Heart left ventricle (tissue), 16 donors: ENCODE results near the gene S1PR3. TPM values are rescaled to one million over a fixed set of nuclear protein-coding genes. Genes with fewer than 3 reads are reported as not detected.

ENCODE experiments used
- ATAC-seq, 4 donors: fragments of 200-7000 bp; cut with Tn5 transposase; one replicate each; pipeline ENCODE4 v1.9.1; 2020 to 2022; ENCODE audit warnings: moderate library complexity in 4 of 4, mild to moderate bottlenecking in 3 of 4, moderate number of reproducible peaks in 1 of 4
- DNase-seq, 5 donors: peaks; one replicate each; pipeline ENCODE4 v3.0.0-alpha.2; 2020
- H3K27ac ChIP-seq, 12 donors: fragments of 200-600 bp; sonication (generic) in 4 of 12; one replicate each; pipeline versions ENCODE4 v1.5.0 to v1.8.0; 2016 to 2022; ENCODE audit warnings: mild to moderate bottlenecking in 2 of 12
- H3K27me3 ChIP-seq, 9 donors: fragments of 200-600 bp; sonication (generic) in 2 of 9; one replicate each; pipeline versions ENCODE4 v1.5.1 to v1.8.0; 2016 to 2022; ENCODE audit warnings: mild to moderate bottlenecking in 3 of 9
- H3K36me3 ChIP-seq, 9 donors: fragments of 200-600 bp; sonication (generic) in 2 of 9; one replicate each; pipeline versions ENCODE4 v1.5.0 to v1.8.0; 2018 to 2022; ENCODE audit warnings: mild to moderate bottlenecking in 2 of 9
- H3K4me1 ChIP-seq, 12 donors: fragments of 200-600 bp; sonication (generic) in 4 of 12; one replicate each; pipeline versions ENCODE4 v1.5.0 to v1.8.0; 2016 to 2022; ENCODE audit warnings: mild to moderate bottlenecking in 3 of 12
- H3K4me3 ChIP-seq, 12 donors: fragments of 200-600 bp; sonication (generic) in 4 of 12; one replicate each; pipeline versions ENCODE4 v1.5.0 to v1.8.0; 2017 to 2022; ENCODE audit warnings: mild to moderate bottlenecking in 9 of 12, moderate library complexity in 4 of 12
- H3K9me3 ChIP-seq, 12 donors: fragments of 200-600 bp; sonication (generic) in 4 of 12; one replicate each; pipeline versions ENCODE4 v1.5.0 to v1.8.0; 2016 to 2022; ENCODE audit warnings: mild to moderate bottlenecking in 1 of 12
- POLR2A ChIP-seq, 2 donors: fragments of 450-650 bp; IDR thresholded peaks; one replicate each; pipeline ENCODE4 v1.6.1; 2017; ENCODE audit warnings: antibody characterized with exemption in 2 of 2, mild to moderate bottlenecking in 2 of 2, moderate library complexity in 2 of 2
- WGBS, 4 donors: extraction: QIAGEN DNeasy Blood & Tissue Kit in 2 of 4; methylation state at CpG; one replicate each; pipeline versions ENCODE4 v1.1.5 to v1.1.7; 2013 to 2018; 5-methylcytosine and 5-hydroxymethylcytosine counted together
- intact Hi-C, 10 donors: fragments of 100-400 bp; cut with DNase I; formaldehyde crosslinking; loops; one replicate each; pipeline versions ENCODE4 v1.11.1 to v1.14.2; 2022
- polyA plus RNA-seq, 2 donors: library from polyadenylated mRNA; stranded (reverse); fragments of 200-250 nt; gene quantifications; one replicate each; pipeline ENCODE4 v1.2.3, GENCODE V29; 2013
- total RNA-seq, 9 donors: library from RNA; depleted of rRNA in 2 of 9; stranded (reverse); fragments of >200 nt in 2 of 9; fragmentation: NEBNext Ultra II Directional in 3 of 9; extraction: Animal tissue kit (Norgen Biotek cat#: 25700) in 3 of 9; gene quantifications; one replicate each; pipeline versions ENCODE4 v1.1.0 to v1.2.4, GENCODE V29; 2016 to 2023
- TF ChIP-seq, protein P1 (sequence below), 12 donors: fragments of 200-600 bp; sonication (generic) in 4 of 12; IDR thresholded peaks; one replicate each; pipeline versions ENCODE4 v1.5.0 to v1.8.0; 2018 to 2022; ENCODE audit warnings: antibody characterized with exemption in 12 of 12, mild to moderate bottlenecking in 5 of 12
- donor health status: ischemic (EF 13 %, LVEDD 7.1; RV severe dilation, severe dysfunction).
- donor health status: healthy with polysubstance abuse.
- donor health status: DM: no; HTN: yes; CAD: no.
- donor health status: DM: no; HTN: no; CAD: no.
- donor health status: ischemic (EF 25% LVEDD 6.9; RV normal size, moderate dysfunction).
- donor health status: ischemic (EF 25% LVEDD 5.7; RV mildly dilated, moderate dysfunction).
- donor health status: healthy.
- donor health status: DM: yes; HTN: yes; CAD: no.
- donor health status: ischemic (EF 35%, LVEDD 5.7; RV mildly dilated, moderate dysfunction).
- donor health status: nonischemic (EF 11% LVEDD 7.7; RV severe dilation, severe dysfunction).
- donor health status: DM: yes; HTN: yes; CAD: no.
- donor health status: PGD.
- donor health status: ischemic (EF 29% LVEDD 5.4; RV normal size, mild dysfunction).
- donor health status: nonischemic (EF 23%, LVEDD 6.1; RV moderate dilation, normal function).

Gene S1PR3
- total and polyA plus RNA-seq, 11 donors, result 7.4 to 50.3 (median 29.5) TPM

DNA sequence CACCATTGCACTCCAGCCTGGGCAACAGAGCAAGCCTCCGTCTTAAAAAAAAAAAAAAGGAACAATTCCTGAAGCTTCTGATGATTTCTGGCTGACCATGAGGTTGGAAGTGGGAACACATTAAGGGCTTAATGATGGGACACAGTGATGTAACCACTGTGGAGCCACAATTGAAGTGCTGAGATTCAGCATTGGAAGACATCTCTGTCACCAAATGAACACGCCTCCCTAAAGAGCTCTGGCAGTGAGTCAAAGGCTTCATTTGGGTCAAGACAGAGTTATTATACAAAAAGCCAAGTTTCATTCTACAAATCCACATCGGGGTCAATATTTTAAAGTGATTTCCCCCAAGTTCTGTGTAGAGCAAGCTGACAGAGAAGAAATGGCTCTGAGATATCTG, 4.5 kb upstream of the S1PR3 start:
- no peak for ATAC-seq
- Histone ChIP-seq H3K27ac (no peak overlapping the region), H3K4me1 (peaks cover 0 to 16% (median under 1%) of the 10 kb centered on the region in 12 donors), H3K36me3 (no peaks in the 10 kb centered on the region), H3K4me3 (no peak overlapping the region), H3K9me3 (peaks cover 0 to 11% (median 1%) of the 10 kb centered on the region in 12 donors), H3K27me3 (peaks cover 0 to 7% (median 0%) of the 10 kb centered on the region in 9 donors)
- 78 to 90% (median 83%) methylated on average over 3 of the region's 3 CpGs for WGBS, 4 donors
- no peak for TF ChIP-seq POLR2A (IDR thresholded peaks at IDR 0.05)
- TF ChIP-seq, protein P1, sequence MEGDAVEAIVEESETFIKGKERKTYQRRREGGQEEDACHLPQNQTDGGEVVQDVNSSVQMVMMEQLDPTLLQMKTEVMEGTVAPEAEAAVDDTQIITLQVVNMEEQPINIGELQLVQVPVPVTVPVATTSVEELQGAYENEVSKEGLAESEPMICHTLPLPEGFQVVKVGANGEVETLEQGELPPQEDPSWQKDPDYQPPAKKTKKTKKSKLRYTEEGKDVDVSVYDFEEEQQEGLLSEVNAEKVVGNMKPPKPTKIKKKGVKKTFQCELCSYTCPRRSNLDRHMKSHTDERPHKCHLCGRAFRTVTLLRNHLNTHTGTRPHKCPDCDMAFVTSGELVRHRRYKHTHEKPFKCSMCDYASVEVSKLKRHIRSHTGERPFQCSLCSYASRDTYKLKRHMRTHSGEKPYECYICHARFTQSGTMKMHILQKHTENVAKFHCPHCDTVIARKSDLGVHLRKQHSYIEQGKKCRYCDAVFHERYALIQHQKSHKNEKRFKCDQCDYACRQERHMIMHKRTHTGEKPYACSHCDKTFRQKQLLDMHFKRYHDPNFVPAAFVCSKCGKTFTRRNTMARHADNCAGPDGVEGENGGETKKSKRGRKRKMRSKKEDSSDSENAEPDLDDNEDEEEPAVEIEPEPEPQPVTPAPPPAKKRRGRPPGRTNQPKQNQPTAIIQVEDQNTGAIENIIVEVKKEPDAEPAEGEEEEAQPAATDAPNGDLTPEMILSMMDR (IDR thresholded peaks at IDR 0.05), result no peak
- intact Hi-C loops, result loop anchor here in 1 of 10 donors (5.0 kb wide), 1 partner anchor 34 kb away; no protein-coding TSS in a partner anchor
- no peak for DNase-seq

DNA sequence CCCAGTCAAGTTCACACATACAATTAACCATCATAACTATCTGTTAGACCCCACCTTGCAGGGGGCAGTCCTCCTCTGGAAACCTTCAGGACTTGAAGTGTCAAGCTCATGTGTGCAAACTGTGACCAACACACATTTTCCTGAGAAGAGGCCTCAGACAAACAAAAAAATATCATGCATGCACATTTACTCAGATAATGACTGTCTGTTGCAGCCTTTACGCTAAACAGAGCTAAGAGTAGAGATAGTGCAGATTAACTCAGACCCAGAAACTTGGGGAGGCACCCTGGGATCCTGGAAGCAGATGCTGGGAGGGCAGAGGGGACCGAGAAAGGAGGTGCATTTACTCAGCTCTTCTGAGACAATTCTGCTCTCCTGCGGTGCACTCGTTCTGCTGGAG, 3.6 kb upstream of the S1PR3 start:
- ATAC-seq (no peak), DNase-seq (no peak)
- WGBS, 4 donors, result 70 to 93% (median 87%) methylated on average over 4 of the region's 4 CpGs
- TF ChIP-seq, protein P1 (IDR thresholded peaks at IDR 0.05), result no peak
- TF ChIP-seq POLR2A (IDR thresholded peaks at IDR 0.05), result no peak
- peaks cover 0 to 2% (median 0%) of the 10 kb centered on the region in 12 donors for H3K9me3 ChIP-seq
- no peak overlapping the region for H3K4me3 ChIP-seq
- peaks cover 0 to 12% (median 5%) of the 10 kb centered on the region in 9 donors for H3K27me3 ChIP-seq
- intact Hi-C loops, result loop anchor here in 1 of 10 donors (5.0 kb wide), 1 partner anchor 35 kb away; no protein-coding TSS in a partner anchor
- no peaks in the 10 kb centered on the region for H3K36me3 ChIP-seq
- H3K4me1 ChIP-seq, result peaks cover 0 to 20% (median 7%) of the 10 kb centered on the region in 12 donors
- no peak overlapping the region for H3K27ac ChIP-seq

GRCh38 chr9:88988796-88989641, 2.2 kb upstream of the S1PR3 start:
- H3K27ac ChIP-seq, result peak overlapping the region in 1 of 12 donors; percentile 34
- ATAC-seq (no peak), DNase-seq (no peak)
- H3K36me3 ChIP-seq, result no peaks in the 10 kb centered on the region
- 43 to 56% (median 54%) methylated on average over 7 of the region's 7 CpGs for WGBS, 4 donors
- peaks cover 0 to 12% (median 5%) of the 10 kb centered on the region in 9 donors for H3K27me3 ChIP-seq
- intact Hi-C loops, result loop anchor here in 1 of 10 donors (5.0 kb wide), 1 partner anchor 37 kb away; no protein-coding TSS in a partner anchor
- H3K4me3 ChIP-seq, result no peak overlapping the region
- peaks cover 0 to 28% (median 10%) of the 10 kb centered on the region in 12 donors for H3K4me1 ChIP-seq
- TF ChIP-seq POLR2A (IDR thresholded peaks at IDR 0.05), result no peak
- TF ChIP-seq, protein P1 (IDR thresholded peaks at IDR 0.05), result no peak
- no peaks in the 10 kb centered on the region for H3K9me3 ChIP-seq
